SK-MEL-5 (cell line): ENCODE results near the gene EPHA4. TPM values are rescaled to one million over a fixed set of nuclear protein-coding genes. Genes with fewer than 3 reads are reported as not detected.
A peak's percentile ranks its signal among the peaks of the same experiment; 100 is the strongest.

ENCODE experiments used
- DNase-seq: peaks from one replicate; pipeline ENCODE4 v3.0.0-alpha.2; 2016; ENCODE audit warnings: low read depth, low spot score
- in situ Hi-C: cut with HindIII; loops from 2 replicates; pipeline ENCODE4 v1.10.0; 2016; ENCODE audit warnings: low sequenced_read_pairs, high pct_unique_total_duplicates, low pct_unique_long_range_greater_than_20kb
- total RNA-seq: library from RNA; depleted of rRNA; stranded (reverse); fragments of >200 nt; shearing (Covaris generic); gene quantifications from 2 replicates; pipeline ENCODE4 v1.2.3, GENCODE V29; 2014

The EPHA4 gene
- total RNA-seq, 1 experiment from 2014 or later = 42.4 TPM

DNA sequence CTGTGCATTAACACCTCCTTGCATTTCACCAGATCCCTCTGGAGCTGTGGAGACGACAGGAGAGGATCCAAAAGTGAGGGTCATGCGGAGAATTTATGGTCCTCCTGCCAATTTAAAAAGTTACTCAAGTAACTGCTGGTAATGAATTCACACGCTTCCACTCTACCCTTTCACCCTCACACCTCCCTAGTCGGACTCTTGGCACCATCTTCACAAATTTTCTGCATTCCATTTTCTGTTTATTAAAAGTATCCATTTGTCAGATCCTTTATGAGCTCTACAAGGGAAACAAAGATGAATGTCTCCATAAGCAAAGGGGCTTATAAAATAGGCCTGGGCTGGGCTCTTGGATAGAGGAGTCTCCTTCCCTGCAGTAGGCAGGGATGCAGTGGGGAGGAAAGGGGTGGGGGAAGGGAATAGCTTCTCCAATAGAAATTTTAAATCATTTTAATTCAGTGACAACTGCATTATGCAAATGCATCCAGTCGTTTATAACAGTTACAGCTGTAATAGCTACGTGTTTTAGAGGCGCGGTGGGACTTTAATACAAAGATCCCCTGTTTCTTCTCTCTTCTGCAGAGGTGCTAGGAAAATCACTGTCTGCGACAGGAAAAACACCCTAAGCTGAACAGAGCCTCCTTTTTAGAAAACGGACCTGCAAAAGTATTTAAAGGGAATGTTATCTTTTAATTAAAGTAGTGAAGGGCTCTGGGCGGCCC lies 132.2 kb downstream of the EPHA4 start:
- DNase-seq = no peak
- in situ Hi-C loops = no loop called here

DNA sequence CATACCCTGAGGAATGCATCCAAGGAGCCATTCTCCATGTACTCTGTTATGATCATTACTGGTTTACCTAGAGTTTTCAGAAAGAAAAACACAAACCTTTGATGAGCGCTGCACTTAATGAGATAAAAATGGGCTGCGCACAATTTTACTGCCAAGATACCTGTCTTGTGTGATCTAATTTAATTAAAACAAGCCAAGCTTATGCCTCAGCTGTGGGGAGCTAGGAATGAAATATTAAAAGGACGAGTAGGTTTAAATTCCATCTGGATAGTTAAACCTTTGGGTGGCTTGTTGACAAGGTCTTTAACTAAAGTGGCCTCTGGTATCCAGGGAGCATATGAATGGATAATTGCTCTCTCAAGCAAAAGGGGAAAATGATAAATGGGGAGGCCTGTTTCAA lies 135.0 kb downstream of the EPHA4 start:
- no peak for DNase-seq

DNA sequence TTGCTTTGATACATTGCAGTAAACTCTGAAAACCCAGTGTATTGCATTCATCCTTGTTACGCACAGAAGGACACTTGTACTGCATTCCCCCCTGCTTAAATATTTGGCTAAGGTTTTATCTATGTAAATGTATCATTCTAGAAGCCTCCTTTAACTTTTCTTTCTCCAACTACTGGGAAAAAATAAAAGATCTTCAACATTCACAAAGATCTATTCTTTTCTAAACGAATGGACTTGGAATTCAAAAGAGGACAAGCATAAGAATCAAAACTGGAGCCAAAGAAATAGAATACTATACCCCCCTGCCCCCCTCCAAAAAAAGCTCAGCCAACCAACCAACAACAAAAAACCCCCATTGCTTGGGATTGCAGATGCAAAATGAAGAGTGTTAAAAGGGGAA lies 136.9 kb downstream of the EPHA4 start:
- in situ Hi-C loops = no loop called here
- no peak for DNase-seq

More for the DNA sequence above, 135.0 kb downstream of the EPHA4 start:
- in situ Hi-C loops = no loop called here

DNA sequence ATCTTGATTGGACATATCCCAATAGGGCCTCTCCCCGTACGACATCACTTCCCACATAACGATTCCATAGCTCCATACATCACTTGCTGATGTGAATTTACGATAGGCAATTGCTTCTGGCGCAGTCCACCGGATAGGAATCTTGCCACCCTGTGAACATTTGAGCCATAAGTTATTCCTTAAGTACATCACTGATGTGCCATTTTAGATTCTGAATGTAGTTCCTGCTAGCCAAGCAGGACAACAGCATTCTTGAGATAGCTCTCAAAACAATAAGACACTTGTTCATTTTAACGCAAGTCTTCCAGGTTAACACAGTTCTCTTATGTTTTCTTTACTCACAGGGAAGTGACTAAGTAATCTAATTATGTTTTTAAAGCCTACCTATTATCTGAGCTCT lies 138.0 kb downstream of the EPHA4 start:
- in situ Hi-C loops = no loop called here
- peak; percentile 91 for DNase-seq

DNA sequence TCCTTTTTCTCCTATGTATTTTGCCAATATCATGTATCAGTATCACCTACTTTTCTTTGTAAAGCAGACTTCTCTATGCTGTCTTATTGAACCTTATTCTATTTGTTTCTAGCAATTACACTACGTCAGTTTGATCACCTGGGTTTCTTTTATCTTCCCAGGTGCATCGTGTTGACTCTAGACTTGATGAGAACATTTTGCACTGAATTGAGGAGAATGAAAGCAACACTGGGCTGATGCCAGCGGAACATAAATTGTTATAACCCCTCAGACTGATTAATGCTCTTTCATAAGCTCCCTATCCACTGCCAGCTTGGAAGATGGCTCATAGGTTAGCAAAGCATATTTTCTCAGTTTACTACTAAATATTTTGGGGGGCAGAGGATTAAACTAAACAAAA lies 140.6 kb downstream of the EPHA4 start:
- no peak for DNase-seq
- in situ Hi-C loops = no loop called here

DNA sequence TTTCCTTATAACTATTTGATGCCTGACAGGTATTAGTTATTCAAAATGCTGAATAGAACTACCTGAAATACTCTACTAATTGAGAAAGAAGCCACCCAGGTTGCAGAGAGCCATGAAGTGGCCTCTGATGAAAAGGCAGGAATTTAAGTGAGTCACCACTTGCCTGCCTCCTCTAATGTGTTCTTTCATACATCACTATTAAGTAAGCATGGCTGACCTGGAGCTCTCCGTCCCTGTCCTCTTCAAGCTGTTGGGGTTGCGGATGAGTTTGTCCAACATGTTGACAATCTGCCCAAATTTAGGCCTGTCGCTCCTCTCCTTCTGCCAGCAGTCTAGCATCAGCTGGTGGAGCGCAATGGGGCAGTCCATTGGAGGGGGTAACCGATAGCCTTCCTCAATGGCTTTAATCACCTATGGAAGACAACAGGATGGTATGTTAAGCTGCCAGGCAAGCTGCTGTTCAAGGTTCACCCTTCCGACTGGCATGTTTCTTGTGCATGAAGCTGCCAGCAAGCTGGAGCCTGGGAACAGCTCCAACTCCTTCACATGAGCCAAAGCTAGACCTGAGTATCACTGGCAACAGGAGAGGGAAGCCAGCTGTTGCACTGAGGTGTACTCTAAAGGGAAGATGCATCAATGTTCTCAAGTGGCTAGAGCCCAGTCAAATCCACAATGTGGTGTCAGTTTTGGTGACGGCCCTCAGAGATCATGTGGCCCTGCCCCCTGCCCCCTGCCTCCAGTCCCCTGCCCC lies 142.2 kb downstream of the EPHA4 start:
- no peak for DNase-seq
- in situ Hi-C loops = no loop called here

DNA sequence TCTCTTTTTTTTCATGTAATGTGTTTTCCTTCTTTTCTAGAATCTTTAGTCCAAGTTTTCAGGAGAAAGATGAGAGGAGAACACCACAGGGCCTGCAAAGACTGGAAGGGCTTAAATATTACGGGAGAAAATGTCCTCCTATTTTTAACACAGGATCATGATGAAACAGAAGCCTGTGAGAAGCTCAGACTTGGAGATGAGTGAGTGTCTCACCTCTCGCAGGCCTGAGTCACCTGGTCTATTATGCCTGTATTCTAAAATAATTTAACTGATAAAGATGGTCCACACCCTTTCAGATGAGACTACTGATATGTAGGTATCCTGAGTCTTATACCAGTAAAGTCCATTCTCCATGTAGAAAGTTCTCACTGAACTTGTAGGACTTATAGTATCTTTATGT lies 143.2 kb downstream of the EPHA4 start:
- in situ Hi-C loops = no loop called here
- DNase-seq = no peak

DNA sequence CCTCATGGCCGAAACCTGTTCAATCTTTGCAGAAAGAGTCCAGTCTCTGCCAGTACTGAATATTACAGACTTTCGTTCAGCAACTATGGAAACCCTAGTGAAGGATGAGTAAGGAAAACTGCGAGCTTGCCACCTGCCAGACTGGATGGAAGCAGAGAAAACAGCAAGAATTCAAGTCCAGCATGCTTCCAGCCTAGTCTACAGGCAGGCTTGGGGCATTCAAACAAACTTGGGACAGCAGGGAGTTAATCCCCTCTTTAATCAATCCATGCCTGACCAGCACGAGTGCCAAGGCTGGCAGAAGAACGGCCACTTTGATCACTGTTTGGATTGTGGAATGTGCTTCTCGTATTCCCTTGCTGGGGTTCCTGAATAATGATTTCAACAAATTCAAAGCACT lies 145.2 kb downstream of the EPHA4 start:
- no peak for DNase-seq
- in situ Hi-C loops = no loop called here

DNA sequence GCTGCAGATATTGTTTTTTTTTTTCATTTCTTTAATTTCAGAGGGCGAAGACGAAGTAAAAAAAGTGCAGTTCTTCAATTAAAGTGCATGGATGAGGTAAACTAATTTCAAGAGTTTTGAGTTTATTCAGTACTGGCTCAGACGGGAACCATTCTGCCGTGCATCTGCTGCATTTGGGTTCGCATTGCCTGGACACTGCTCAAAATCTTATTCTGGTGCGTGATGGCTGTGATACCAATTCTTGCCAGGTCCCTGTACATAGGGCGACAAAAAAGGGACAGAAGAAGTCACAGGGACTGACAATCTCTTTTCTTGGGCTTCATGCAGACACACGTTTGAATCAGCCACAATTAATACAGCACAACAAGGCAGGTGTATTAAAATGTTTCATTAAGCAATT lies 146.2 kb downstream of the EPHA4 start:
- no peak for DNase-seq
- in situ Hi-C loops = no loop called here

DNA sequence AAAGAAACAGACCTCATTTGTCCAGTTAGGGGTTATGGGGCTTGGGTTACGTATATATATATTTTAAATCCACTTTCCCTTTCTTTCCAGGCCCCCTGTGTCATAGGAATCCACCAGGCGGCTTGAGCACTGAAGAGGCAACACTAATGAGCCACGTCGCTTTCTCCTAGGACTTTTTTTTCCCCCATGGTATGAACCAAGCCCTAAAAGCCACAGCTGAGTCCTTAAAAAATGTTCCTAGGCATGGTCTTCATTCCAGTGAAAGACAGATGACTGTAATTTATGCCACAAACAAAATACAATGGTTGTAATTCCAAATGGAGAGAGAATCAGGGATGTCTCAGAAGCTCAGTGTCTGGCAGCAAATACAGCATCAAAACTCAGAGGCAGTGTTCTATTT lies 146.8 kb downstream of the EPHA4 start:
- DNase-seq = no peak
- in situ Hi-C loops = no loop called here

DNA sequence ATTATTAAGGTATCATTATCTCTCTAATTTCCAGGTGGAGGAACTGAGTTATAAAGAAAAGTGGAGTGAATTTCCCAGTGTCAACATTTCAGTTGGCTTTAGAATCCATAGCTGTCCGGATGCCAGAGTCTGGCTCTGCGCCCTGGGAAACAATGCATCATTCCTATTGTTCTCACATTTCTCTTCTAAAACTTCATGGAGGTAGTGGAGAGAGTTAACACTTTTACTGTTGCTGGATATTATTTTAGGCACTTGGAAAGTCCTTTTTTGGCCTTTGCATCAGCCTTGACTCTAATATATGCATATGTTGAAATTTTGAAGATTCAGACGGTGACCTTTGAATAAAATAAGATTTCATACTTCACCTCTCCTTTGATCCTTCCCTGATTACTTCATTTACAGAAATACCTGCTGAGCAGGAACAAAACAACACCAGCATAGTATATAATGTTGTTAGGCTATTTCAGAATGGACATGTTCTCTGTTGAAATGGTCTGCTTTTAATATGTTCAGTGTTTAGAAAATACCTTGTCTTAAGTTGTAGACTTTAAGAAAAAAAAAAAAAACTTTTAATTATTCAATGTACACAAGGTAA lies 148.8 kb downstream of the EPHA4 start:
- no peak for DNase-seq
- in situ Hi-C loops = no loop called here

DNA sequence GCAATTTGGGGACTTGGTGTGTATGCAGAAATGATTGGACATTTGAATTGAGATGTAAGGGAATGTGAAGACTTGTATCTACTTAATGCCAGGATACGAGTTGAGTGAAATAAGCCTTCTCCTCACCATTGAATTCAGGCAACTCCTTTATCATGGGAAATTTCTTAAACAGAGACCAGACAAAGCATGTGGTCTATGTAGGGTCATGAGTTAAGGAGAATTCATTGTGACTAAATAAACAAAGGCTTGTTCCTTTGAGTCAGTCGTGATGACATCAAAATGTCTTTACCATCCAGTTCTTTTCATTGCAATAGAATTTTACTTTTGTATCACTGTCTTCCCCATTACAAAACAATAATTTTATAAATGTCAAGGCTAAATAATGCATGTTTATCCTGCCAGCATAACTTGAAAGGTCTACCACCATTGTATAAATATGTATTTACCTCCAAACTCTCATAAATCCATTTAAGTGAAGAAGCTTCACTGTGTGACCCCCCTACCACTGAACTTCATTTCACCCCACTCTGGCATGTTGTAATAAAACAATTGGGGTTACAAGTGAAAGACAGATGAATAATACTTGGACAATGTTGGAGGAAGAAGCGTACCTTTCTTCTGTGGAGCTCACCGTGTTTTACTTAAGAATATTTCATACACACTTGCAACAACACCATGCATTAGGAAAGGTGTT lies 149.4 kb downstream of the EPHA4 start:
- DNase-seq = peak; percentile 37
- in situ Hi-C loops = no loop called here

DNA sequence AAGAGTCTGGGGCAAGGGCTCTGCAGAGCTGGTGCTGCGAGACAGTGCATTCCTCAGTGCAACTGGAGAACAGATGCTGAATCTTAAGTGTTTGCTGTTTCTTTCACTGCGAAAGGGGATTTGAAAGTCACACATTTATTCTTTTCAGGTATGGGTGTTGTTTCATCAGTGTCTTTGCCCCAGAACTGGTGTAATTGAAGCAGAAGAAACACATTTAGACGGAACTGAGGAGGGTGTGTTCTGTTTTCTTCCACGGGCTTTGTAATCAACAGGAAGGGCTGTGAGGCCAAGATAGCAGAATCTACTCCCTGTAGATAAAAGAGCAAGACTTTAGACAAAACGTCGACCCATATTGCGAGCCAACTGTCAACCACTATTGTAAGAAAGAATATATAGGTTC lies 151.9 kb downstream of the EPHA4 start:
- in situ Hi-C loops = no loop called here
- DNase-seq = no peak

DNA sequence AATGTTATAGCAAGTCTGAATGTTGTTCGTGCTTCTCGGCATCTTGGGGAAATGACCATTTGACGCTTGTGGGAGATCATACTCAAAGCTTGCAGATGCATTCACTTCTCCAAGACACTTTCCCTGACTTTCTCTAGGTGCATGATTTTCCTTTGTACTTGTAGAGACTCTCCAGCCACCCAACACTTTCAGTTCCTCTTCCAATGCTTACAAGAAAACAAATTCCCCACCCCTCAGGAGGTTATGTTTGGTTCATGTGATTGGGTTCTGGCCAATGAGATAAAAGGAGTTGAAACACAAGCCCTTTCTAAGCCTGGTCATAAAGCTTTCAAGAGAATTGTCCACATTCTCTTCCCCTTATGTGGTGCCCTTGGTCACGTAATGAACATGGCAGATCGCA lies 156.3 kb downstream of the EPHA4 start:
- in situ Hi-C loops = no loop called here
- no peak for DNase-seq

DNA sequence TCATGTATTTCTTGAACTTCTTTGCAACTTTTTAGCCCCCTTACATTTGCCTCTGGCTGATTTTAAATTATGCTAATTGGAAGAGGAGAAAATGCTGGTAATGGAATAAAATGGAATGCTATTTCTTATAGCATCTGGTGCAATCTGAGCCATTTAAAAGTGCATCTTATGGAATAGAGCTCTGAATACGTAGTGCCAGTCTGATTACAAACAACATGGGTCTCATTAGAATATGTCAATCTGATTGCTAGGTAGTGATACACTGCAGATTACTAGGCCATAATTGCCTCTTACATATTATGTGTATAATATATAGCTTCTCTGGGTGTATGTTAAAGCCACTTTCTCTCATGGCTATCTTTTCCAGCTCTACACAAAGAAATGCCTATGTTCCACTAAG lies 159.1 kb downstream of the EPHA4 start:
- in situ Hi-C loops = no loop called here
- DNase-seq = no peak

DNA sequence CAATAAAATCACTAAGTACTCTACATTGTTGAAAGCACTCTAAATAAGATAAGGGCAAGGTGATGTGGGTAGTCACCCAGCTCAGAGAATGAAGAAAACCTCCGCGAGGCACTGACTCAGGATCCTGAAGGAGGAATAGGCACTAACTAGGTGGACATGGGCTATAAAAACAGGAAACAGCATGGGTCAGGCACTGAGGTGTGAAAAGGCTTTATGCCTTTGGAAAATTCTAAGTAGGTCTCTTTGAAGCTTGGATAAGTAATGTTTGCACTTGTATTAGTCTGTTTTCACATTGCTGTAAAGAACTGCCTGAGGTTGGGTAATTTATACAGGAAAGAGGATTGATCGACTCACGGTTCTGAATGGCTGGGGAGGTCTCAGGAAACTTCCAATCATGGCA lies 161.6 kb downstream of the EPHA4 start:
- DNase-seq = no peak
- in situ Hi-C loops = no loop called here

DNA sequence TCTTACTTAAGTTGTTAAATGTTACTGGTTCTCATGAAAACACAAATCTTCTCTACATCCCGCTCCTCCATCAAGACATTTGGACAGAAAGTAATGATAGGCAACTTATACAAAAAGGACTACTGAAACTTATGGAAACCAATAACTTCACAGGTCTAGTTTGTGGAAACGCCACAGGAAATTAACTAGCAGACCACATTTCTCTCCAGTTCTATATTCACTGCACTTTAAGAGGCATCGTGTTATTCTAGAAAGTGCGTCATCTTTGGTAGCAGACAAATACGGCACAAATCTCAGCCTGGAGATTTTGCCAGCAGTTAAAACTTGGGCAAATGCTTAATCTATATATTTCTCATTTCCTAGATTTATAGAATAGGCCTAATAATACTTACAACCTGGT lies 164.3 kb downstream of the EPHA4 start:
- in situ Hi-C loops = no loop called here

DNA sequence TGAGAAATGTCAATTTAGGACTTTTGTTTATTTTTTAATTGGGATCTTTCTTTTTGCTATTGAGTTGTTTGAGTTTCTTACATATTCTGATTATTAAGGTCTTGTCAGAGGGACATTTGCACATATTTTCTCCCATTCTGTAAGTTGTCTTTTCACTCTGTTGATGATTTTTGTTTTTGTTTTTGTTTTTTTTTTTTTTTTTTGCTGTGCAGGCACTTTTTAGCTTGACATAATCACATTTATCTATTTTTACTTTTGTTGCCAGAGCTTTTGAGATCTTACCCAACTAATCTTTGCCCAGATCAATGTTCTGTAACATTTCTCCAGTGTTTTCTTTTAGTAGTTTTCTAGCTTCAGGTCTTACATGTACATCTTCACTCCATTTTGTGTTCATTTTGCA lies 166.6 kb downstream of the EPHA4 start:
- in situ Hi-C loops = no loop called here
- DNase-seq = no peak

More for the DNA sequence above, 164.3 kb downstream of the EPHA4 start:
- no peak for DNase-seq
